ENCODE measurements around the gene XYLT2. TPM values are rescaled to one million over a fixed set of nuclear protein-coding genes. Genes with fewer than 3 reads are reported as not detected.

Gene XYLT2
- total and polyA plus RNA-seq, 2 of the 8 experiments (the other 6 are each of a cell fraction or from before 2014, with no cell fraction given), result 28.0 to 29.9 TPM

- WGBS, 2 experiments (ENCODE audit: extremely low coverage in 1 of 2, insufficient coverage in 1 of 2, insufficient read length in 1 of 2, insufficient replicate concordance in 2 of 2, low coverage in 1 of 2, low lambda C conversion rate in 2 of 2, missing lambda C conversion rate in 1 of 2), result 57% methylated on average over 9 of the region's 9 CpGs; no CpG with 5 or more reads in 1 of the 2 experiments
- H3K9ac ChIP-seq (replicated peaks in 1 of 4; ENCODE audit: extremely low read depth in 1 of 4, low read depth in 3 of 4, low read length in 3 of 4), result no peak overlapping the region
- peak overlapping the region; percentile 94 to 97 for H3K4me2 ChIP-seq (ENCODE audit: insufficient read depth in 1 of 2, low read depth in 2 of 2, low read length in 2 of 2)
- H3K27ac ChIP-seq (ENCODE audit: low read depth, low read length), result no peak overlapping the region
- peaks cover 0 to 12% of the 10 kb centered on the region in 2 experiments for H4K20me1 ChIP-seq (replicated peaks in 1 of 2; ENCODE audit: control insufficient read depth in 1 of 2, insufficient read depth in 2 of 2, low read length in 2 of 2)
- H2BK20ac ChIP-seq (ENCODE audit: low read length), result no peak overlapping the region
- peaks cover 0 to 4% (median 0%) of the 10 kb centered on the region in 4 experiments; a peak in 4 of 7 replicates for H3K4me1 ChIP-seq (replicated peaks in 1 of 4; ENCODE audit: control insufficient read depth in 3 of 4, insufficient read depth in 4 of 4, low read length in 3 of 4)
- H3K9me3 ChIP-seq (ENCODE audit: insufficient read depth in 2 of 2, low read depth in 1 of 2, low read length in 1 of 2), result peaks cover 0 to 3% of the 10 kb centered on the region in 2 experiments; a peak in 1 of 4 replicates
- no peak overlapping the region for H3K56ac ChIP-seq (replicated peaks; ENCODE audit: insufficient read length, low read depth, low read length)
- H3K79me1 ChIP-seq (ENCODE audit: low read depth, low read length), result peaks cover 5% of the 10 kb centered on the region
- no peak overlapping the region for H2AK5ac ChIP-seq (ENCODE audit: low read depth, low read length)
- no peak overlapping the region for H4K5ac ChIP-seq (ENCODE audit: insufficient read length, low read depth, low read length)
- no peak overlapping the region for H4K91ac ChIP-seq (replicated peaks; ENCODE audit: insufficient read length, low read length)
- no peak overlapping the region for H2BK5ac ChIP-seq (ENCODE audit: low read depth, low read length)
- TF ChIP-seq HDAC2 (IDR thresholded peaks at IDR 0.05; ENCODE audit: borderline replicate concordance in 1 of 2, low read depth in 2 of 2, low read length in 2 of 2), result no peak
- no peak for TF ChIP-seq NRF1 (IDR thresholded peaks at IDR 0.05; ENCODE audit: low read depth, low read length)
- no peak for TF ChIP-seq TAF7 (optimal IDR thresholded peaks at IDR 0.05; ENCODE audit: borderline replicate concordance, low read depth, low read length)
- TF ChIP-seq FOSL1 (IDR thresholded peaks at IDR 0.05; ENCODE audit: insufficient read depth, low read depth, low read length), result no peak
- TF ChIP-seq TEAD4 (IDR thresholded peaks at IDR 0.05; ENCODE audit: low read depth, low read length), result no peak
- TF ChIP-seq BRCA1 (IDR thresholded peaks at IDR 0.05; ENCODE audit: low read depth, low read length), result no peak
- TF ChIP-seq KDM5A (IDR thresholded peaks at IDR 0.05; ENCODE audit: low read length), result no peak
- no peak for TF ChIP-seq POLR2AphosphoS5 (IDR thresholded peaks at IDR 0.05; ENCODE audit: low read depth, low read length)
- no peak for TF ChIP-seq SP2 (IDR thresholded peaks at IDR 0.05; ENCODE audit: low read length)
- no peak for TF ChIP-seq KDM1A (IDR thresholded peaks at IDR 0.05; ENCODE audit: borderline replicate concordance, low read length)
- no peak for TF ChIP-seq CEBPB (IDR thresholded peaks at IDR 0.05; ENCODE audit: low read depth, low read length)
- TF ChIP-seq ZNF274 (IDR thresholded peaks at IDR 0.05; ENCODE audit: borderline replicate concordance, extremely low read depth, low read length), result no peak
- no peak for TF ChIP-seq CBX5 (IDR thresholded peaks at IDR 0.05; ENCODE audit: low read depth, low read length)
- TF ChIP-seq BCL11A (IDR thresholded peaks at IDR 0.05; ENCODE audit: low read depth in 2 of 2, low read length in 2 of 2), result no peak
- H3K27me3 ChIP-seq (replicated peaks in 1 of 4; ENCODE audit: control insufficient read depth in 3 of 4, extremely low read depth in 1 of 4, insufficient read depth in 3 of 4, low read length in 3 of 4), result no peaks in the 10 kb centered on the region
- peaks cover 0 to 18% of the 10 kb centered on the region in 2 experiments; a peak in 3 of 4 replicates for H3K79me2 ChIP-seq (ENCODE audit: control insufficient read depth in 1 of 2, insufficient read depth in 2 of 2, low read length in 2 of 2)
- H3K4me3 ChIP-seq (ENCODE audit: extremely low read depth in 1 of 4, insufficient read depth in 2 of 4, low read depth in 3 of 4, low read length in 4 of 4), result peak overlapping the region in 3 of 4 experiments; percentile 64 to 92 (median 76); a peak in 5 of 8 replicates
- no peak for DNase-seq (ENCODE audit: low read depth in 1 of 2, low spot score in 2 of 2)
- CTCF ChIA-PET (ENCODE audit: partially characterized antibody), result interaction anchor here (0.5 to 5.5 kb wide), 50 partner anchors 9 to 1802 kb away, joined by 3 to 87 read pairs (median 6); partner anchors contain the start of genes ACSF2, CHAD, EME1 and MRPL27
- H2BK12ac ChIP-seq (ENCODE audit: low read depth, low read length), result peak overlapping the region; percentile 80; the same call in 1 of the 2 replicates
- H2BK15ac ChIP-seq (ENCODE audit: low read length), result 0 out of 2 replicates have a peak overlapping the region, but pooled peaks have one; percentile 61
- no peak overlapping the region; the same call in 1 of the 2 replicates for H4K8ac ChIP-seq (ENCODE audit: extremely low read depth, insufficient read depth, low read length)
- peak overlapping the region; percentile 18 for H2BK120ac ChIP-seq (replicated peaks; ENCODE audit: low read depth, low read length)
- POLR2A ChIA-PET (ENCODE audit: partially characterized antibody), result interaction anchor here (0.6 to 27.4 kb wide), 12 partner anchors 9 to 84 kb away, joined by 3 to 313 read pairs (median 7); partner anchors contain the start of genes ACSF2, EME1, MRPL27 and RSAD1
- peak overlapping the region; percentile 82; the same call in 1 of the 2 replicates for H3K18ac ChIP-seq (ENCODE audit: extremely low read depth, low read length)
- FAIRE-seq, result no peak
- peak overlapping the region; percentile 91 for H2AFZ ChIP-seq (ENCODE audit: low read length)
- no peak overlapping the region for H3K4ac ChIP-seq (replicated peaks; ENCODE audit: insufficient read length, low read depth, low read length)
- peaks cover 18 to 22% (median 22%) of the 10 kb centered on the region in 4 experiments; a peak in 7 of 8 replicates for H3K36me3 ChIP-seq (ENCODE audit: control insufficient read depth in 2 of 4, insufficient read depth in 4 of 4, low read length in 3 of 4)
- H3K14ac ChIP-seq (ENCODE audit: insufficient read length), result no peak overlapping the region
- peaks cover 7% of the 10 kb centered on the region; the same call in 1 of the 2 replicates for H3K23me2 ChIP-seq (ENCODE audit: low read depth, low read length)
- no peak overlapping the region for H3K23ac ChIP-seq (ENCODE audit: insufficient read length)
These were observed 52.0 kb downstream of the XYLT2 start for GRCh38 chr17:50397919-50398285.
